Muscle layer of colon (tissue), 2 donors: Measurements from ENCODE around the gene ACADVL.
"Not testable (repeated sequence)": the region's sequence is repeated elsewhere in the genome, so short reads cannot be mapped to it uniquely, and the experiment has no call there.

Source experiments
- H3K27ac ChIP-seq: one replicate; pipeline ENCODE4 v1.7.0; 2013; ENCODE audit warnings: low read depth, mild to moderate bottlenecking, low read length, moderate library complexity
- H3K27me3 ChIP-seq, 2 donors: one replicate each; pipeline ENCODE4 v1.7.0; 2013; ENCODE audit warnings: low read length in 2 of 2, mild to moderate bottlenecking in 2 of 2; ENCODE audit not compliant: insufficient read depth in 2 of 2, control insufficient read depth in 1 of 2
- H3K36me3 ChIP-seq: one replicate; pipeline ENCODE4 v1.7.0; 2013; ENCODE audit warnings: mild to moderate bottlenecking, low read length; ENCODE audit not compliant: insufficient read depth
- H3K4me1 ChIP-seq: one replicate; pipeline ENCODE4 v1.7.0; 2013; ENCODE audit warnings: mild to moderate bottlenecking, low read length; ENCODE audit not compliant: insufficient read depth
- H3K4me3 ChIP-seq, 2 donors: one replicate each; pipeline ENCODE4 v1.7.0; 2013; ENCODE audit warnings: low read length in 2 of 2, low read depth in 1 of 2, mild to moderate bottlenecking in 1 of 2, moderate library complexity in 1 of 2
- H3K9ac ChIP-seq: one replicate; pipeline ENCODE4 v1.7.0; 2013; ENCODE audit warnings: low read length
- H3K9me3 ChIP-seq: one replicate; pipeline ENCODE4 v1.7.0; 2013; ENCODE audit warnings: mild to moderate bottlenecking, low read length
- donor health status: abdominal sarcoma.
- donor health status: Adenocarcinoma of cecum.

Gene ACADVL

GRCh38 chr17:7179317-7180254 is 40.2 kb upstream of the ACADVL start, which contains the start of gene ASGR1:
ASGR1 (minus strand) TSS chr17:7179370; CDS start chr17:7178563, 807 bp downstream.
- peaks cover 11% of the 10 kb centered on the region for H3K4me1 ChIP-seq
- H3K9ac ChIP-seq, result no peak within 1 kb of the TSS
- no peak within 1 kb of the TSS for H3K4me3 ChIP-seq
- no peaks in the 10 kb centered on the region for H3K36me3 ChIP-seq
- peaks cover 16 to 33% of the 10 kb centered on the region in 2 donors for H3K27me3 ChIP-seq
- H3K27ac ChIP-seq, result no peak within 1 kb of the TSS
- H3K9me3 ChIP-seq, result no peaks in the 10 kb centered on the region

DNA sequence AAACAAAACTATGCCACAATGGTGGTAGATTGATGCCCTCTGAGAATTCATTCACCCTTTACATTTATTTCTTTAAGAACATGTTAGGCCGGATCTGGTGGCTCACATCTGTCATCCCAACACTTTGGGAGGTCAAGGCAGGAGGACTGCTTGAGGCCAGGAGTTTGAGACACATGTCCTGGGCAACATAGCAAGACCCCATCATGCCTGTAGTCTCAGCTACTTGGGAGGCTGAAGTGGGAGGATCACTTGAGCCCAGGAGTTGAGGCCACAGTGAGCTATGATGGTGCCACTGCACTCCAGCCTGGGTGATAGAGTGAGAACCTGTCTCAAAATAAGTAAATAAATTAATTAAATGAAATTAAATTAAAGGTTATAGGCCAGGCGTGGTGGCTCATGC is 37.6 kb upstream of the ACADVL start:
- H3K4me3 ChIP-seq, H3K9ac ChIP-seq, H3K27ac ChIP-seq, H3K36me3 ChIP-seq, H3K9me3 ChIP-seq, H3K4me1 ChIP-seq: not testable (repeated sequence)
- peaks cover 6 to 15% of the 10 kb centered on the region in 2 donors for H3K27me3 ChIP-seq

- Histone ChIP-seq H3K4me1 (no peaks in the 10 kb centered on the region), H3K36me3 (no peaks in the 10 kb centered on the region), H3K4me3 (no peak overlapping the region), H3K27ac (no peak overlapping the region), H3K9me3 (no peaks in the 10 kb centered on the region), H3K9ac (no peak overlapping the region), H3K27me3 (peaks cover 0 to 1% of the 10 kb centered on the region in 2 donors)
These were observed 36.2 kb upstream of the ACADVL start for GRCh38 chr17:7183433-7184090.

DNA sequence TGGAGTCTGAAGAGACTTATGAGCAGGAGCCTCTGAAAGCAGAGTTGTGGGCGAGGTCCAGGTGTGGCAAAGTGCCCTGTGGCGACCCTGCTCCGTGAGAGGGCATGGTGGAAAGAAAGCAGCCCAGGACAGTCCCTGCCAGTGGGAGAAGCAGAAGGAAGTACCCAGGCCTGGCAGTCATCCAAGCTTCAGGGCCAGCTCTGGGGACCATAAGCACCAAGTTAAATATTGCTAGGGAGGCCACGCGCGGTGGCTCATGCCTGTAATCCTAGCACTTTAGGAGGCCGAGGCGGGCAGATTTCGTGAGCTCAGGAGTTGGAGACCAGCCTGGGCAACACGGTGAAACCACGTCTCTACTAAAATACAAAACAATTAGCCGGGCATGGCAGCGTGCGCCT is 35.6 kb upstream of the ACADVL start:
- H3K27ac ChIP-seq, result no peak overlapping the region
- no peaks in the 10 kb centered on the region for H3K4me1 ChIP-seq
- no peak overlapping the region for H3K4me3 ChIP-seq
- H3K9me3 ChIP-seq, result no peaks in the 10 kb centered on the region
- H3K36me3 ChIP-seq, result no peaks in the 10 kb centered on the region
- H3K9ac ChIP-seq, result no peak overlapping the region
- no peaks in the 10 kb centered on the region for H3K27me3 ChIP-seq

- H3K9me3 ChIP-seq, result no peaks in the 10 kb centered on the region
- H3K4me1 ChIP-seq, result no peaks in the 10 kb centered on the region
- H3K9ac ChIP-seq, result no peak overlapping the region
- no peak overlapping the region for H3K4me3 ChIP-seq
- no peaks in the 10 kb centered on the region for H3K27me3 ChIP-seq
- no peaks in the 10 kb centered on the region for H3K36me3 ChIP-seq
- H3K27ac ChIP-seq, result no peak overlapping the region
These were observed 35.1 kb upstream of the ACADVL start for GRCh38 chr17:7184647-7185046.

DNA sequence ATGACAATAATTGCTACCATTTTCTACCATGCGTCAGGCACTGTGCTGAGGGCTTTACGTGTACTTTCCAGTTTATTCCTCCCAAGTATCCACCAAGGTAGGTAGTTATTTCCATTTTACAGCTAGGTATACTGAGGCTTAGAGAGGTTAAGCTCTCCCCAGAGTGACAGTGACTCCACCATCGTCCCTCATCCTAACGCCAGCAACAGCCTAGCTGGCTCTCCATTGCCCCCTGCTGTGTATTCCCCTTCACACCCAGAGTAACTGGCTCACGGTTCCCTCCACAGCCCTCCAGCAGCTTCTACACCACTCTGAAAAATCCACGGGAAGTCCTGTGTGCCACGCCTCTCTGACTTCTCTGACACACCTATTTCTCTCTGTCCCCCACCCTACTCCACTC is 33.5 kb upstream of the ACADVL start:
- H3K36me3 ChIP-seq, result no peaks in the 10 kb centered on the region
- no peak overlapping the region for H3K9ac ChIP-seq
- no peaks in the 10 kb centered on the region for H3K9me3 ChIP-seq
- H3K27ac ChIP-seq, result no peak overlapping the region
- H3K4me3 ChIP-seq, result no peak overlapping the region
- H3K4me1 ChIP-seq, result no peaks in the 10 kb centered on the region
- no peaks in the 10 kb centered on the region for H3K27me3 ChIP-seq

DNA sequence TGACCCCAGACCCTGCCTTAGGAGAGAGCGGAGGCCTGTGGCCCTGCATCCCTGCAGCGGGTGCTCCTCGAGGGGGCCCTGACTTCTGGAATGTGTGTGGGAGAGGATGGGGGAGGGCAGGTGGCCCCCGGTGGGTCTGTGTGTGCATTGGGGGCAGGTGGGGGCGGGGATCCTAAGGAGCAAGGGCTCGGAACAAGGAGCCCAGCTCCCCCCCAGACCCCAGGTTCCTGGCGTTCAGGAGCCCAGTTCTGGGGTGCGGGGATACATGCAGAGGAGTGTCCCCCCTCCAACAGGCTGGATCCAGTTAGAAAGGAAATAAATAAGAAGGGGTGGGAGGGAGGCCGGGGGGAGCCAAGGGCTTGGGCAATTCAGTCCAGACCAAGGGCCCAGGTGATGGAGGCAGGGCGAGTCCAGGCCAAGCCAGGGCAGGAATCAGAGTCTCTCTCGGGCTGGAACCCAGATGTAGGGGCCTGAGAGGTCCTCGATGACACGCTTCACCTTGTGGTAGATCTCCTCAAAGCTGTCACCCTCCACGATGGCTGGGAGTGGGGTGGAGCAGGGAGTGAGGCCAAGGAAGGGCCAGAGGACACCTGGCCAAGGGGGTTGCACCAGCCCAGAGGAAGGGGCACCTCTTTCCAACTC is 29.3 kb upstream of the ACADVL start:
- Histone ChIP-seq H3K36me3 (peaks cover 29% of the 10 kb centered on the region), H3K4me1 (no peaks in the 10 kb centered on the region), H3K27ac (no peak overlapping the region), H3K9me3 (no peaks in the 10 kb centered on the region), H3K9ac (no peak overlapping the region), H3K27me3 (no peaks in the 10 kb centered on the region), H3K4me3 (no peak overlapping the region)

- Histone ChIP-seq H3K27ac (no peak overlapping the region), H3K9me3 (no peaks in the 10 kb centered on the region), H3K9ac (no peak overlapping the region), H3K27me3 (no peaks in the 10 kb centered on the region), H3K4me3 (no peak overlapping the region), H3K36me3 (peaks cover 36% of the 10 kb centered on the region), H3K4me1 (no peaks in the 10 kb centered on the region)
These were observed 28.7 kb upstream of the ACADVL start for GRCh38 chr17:7191069-7191468.

- Histone ChIP-seq H3K4me1 (no peaks in the 10 kb centered on the region), H3K9ac (no peak overlapping the region), H3K27me3 (no peaks in the 10 kb centered on the region), H3K4me3 (no peak overlapping the region), H3K36me3 (peaks cover 42% of the 10 kb centered on the region), H3K27ac (no peak overlapping the region), H3K9me3 (no peaks in the 10 kb centered on the region)
These were observed 28.0 kb upstream of the ACADVL start for GRCh38 chr17:7191571-7192270.

- Histone ChIP-seq H3K4me3 (no peak overlapping the region), H3K9ac (no peak overlapping the region), H3K36me3 (peaks cover 49% of the 10 kb centered on the region), H3K27me3 (no peaks in the 10 kb centered on the region), H3K4me1 (no peaks in the 10 kb centered on the region), H3K27ac (no peak overlapping the region), H3K9me3 (no peaks in the 10 kb centered on the region)
These were observed 27.3 kb upstream of the ACADVL start for GRCh38 chr17:7192271-7192937.
